GM21447 (cell line): Measurements from ENCODE around the gene LSM12.
"Not testable (repeated sequence)": the region's sequence is repeated elsewhere in the genome, so short reads cannot be mapped to it uniquely, and the experiment has no call there.

Experiments used
- ATAC-seq: cut with Tn5 transposase; IDR thresholded peaks from one replicate; pipeline ENCODE4 v1.9.1; 2021; ENCODE audit not compliant: unreplicated experiment

LSM12 gene

DNA sequence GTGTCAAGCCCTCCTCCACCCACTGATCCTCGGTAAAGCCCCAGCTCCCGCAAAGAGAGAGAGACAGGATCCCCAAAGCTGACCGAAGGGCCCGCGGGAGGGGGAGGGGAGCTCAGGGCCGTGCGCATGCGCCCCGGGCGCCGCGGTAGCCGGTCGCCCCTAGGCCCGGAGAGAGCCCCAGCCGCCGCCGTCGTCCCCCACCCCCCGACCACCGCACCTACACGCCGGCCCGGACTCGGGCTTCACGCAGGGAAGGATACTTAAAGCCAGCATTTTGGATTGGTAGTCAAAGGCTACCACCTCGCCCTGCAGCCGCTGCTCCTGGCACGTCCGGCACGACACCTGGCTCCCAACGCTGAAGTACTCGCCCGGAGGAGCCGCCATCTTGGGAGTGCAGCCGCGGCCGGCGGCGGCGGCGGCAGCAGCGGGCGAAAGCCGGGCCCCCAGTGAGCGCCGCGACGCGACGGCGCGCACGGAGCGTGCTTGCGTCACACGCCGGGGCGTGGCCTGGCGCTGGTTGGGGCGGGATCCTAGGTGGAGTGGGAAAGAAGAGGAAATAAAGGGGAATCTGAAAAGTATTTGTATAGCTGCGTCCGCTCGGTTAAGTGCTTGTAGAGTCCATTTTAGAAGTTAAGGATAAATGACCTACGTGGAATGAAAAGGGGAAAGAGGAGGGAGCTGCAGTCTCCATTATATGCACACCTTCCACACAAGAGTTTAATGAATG lies at the start of gene LSM12:
Gene LSM12 (minus strand): TSS at position 468 of the 727 bp plus-strand sequence. CDS start 84 bp downstream, at position 384.
- ATAC-seq: peak; percentile 50

DNA sequence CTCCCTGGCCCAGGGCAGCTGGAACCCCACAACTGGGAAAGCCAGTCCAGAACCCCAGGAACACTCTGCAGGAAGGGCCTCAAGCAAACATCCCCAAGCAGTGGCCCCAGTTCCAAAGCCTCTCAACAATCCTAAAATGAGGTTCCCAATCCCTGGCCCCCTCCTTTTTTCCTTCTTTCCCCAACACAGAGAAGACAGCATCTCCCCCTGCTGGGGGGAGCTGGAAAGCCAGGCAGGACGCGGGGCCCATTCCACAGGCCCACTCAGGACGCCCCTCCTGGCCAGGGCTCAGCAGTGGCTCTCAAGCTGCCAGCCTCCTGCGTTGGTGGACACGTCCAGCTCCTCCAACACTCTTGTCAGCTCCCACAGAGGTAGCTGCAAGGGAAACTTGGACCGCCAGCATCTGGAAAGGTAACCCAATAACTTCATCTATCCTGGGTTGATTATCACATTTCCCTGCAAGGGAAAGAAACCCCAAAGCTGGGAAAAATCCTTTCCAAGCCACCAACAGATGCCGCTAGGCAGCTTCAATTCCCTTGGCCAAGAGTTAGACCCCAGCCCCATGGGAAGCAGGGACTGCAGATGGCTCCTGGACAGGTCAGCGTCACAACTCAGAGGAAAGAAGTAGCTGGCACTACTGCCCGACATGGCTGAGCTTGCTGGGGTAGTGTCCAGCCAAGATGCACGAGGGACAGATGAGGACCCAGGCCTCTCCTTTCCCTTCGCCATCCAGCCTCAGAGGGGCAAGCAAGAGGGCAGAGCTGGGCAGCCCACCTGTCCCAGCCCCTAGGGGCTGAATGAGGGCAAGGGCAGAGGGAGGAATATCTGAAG lies 49.3 kb upstream of the LSM12 start:
- no peak for ATAC-seq

DNA sequence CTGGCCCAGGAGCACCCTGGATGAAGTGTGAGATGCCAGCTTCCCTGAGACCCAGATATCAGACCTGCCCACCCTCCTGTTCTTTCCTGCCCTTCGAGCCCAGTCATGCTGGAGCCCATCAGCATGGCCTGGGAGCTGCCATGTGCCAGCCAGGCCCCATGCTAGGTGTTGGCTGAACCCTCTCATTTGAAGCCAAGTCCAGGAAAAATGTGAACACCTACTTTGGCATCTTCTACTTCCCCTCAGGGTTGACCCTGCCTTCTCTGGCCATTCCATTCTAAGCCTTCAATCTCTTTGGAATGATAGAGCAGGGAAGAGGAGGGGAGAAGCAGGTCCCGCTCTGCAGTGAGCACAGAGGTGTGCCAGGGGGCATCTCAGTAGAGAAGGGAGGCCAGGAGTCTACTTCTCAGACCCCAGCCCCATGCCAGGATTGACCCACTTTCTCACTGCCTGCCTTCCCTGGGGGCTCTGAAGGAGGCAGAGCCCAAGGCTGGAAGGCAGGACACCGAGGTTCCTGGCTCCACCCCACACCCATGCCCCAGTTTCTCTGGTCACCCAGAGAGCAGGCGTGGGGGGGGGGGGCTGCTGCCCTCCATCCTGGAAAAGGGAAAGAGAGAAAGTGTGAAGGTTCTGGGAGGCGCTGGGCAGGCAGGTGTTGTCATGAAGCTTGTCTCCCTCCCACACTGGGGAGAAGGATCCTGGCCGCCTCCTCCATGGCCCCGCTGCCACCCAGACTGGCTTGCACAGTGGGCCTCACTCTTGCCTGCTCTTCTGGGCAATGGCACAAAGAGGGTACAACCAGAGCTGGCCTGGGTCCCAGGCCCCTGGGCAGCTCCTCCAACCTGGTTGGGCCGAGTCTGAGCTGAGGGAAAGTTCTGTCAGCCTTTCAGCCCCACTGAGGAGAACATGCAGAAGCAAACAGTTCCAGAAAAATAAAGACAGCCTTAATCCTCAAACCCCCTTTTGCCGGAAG lies 47.7 kb upstream of the LSM12 start:
- ATAC-seq: no peak

DNA sequence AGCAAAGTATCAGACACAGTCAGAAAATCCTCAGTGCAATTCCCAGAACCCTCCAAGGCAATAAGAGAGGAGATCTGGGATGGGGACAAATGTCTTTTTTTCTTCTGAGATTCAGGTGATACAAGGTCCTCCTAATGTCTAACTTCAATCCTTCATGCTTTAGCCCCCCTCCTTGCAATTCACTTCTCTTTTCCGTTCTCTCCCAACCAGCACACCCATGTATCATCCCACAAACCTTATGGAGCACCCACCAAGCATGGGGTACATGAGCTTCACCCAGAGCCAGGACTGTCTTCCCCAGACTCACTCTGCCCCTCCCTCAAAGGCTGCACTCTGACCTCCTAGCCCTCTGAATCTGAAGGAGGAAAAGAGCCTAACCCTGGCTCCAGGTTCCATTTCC lies 46.9 kb upstream of the LSM12 start:
- ATAC-seq: no peak

DNA sequence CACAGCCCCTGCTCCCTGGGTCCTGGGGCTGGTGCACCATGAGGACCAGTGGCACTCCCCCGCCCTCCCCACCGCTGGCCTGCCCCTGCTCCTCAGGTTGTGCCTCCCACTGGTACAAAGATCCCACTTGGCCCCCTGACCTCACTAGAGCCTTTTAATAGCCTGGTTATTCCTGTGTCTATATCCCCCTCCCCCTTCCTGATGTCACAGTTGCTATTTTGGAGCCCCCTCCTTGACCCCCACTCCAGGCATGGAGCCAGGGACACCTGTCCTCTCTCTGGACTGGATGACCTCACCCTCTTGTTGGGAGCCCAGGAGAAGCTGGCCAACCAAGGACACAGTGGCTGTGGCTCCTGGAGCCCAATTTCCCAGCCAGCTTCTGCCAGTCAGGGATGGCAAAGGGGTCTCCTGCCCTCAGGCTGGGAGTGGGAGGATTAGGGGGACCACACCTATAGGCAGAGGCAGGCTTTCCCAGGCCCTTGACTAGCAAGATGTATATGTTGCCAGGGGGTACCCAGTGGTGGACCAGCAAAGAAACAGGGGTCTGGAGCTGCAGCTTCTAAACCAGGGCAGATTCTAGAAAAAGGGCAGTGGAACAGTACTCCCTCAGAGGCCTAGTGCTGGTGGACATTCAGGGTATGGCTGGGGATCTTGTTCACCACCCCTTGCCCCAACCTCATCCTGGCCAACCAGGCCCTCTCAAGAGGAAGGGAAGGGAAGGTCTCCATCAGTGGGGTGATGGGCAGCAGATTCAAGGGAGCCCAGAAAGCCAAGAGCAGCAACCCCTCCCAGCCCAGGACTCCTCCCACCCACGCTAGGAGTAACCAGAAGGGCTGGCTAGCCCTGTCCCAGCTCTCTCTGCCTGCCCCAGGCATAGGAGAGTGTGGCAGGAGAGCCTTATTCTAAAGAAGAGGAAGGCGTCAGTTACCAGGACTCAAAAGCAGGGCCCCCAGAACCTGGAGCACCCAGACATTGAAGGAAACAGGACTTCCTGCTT lies 46.1 kb upstream of the LSM12 start:
- no peak for ATAC-seq

DNA sequence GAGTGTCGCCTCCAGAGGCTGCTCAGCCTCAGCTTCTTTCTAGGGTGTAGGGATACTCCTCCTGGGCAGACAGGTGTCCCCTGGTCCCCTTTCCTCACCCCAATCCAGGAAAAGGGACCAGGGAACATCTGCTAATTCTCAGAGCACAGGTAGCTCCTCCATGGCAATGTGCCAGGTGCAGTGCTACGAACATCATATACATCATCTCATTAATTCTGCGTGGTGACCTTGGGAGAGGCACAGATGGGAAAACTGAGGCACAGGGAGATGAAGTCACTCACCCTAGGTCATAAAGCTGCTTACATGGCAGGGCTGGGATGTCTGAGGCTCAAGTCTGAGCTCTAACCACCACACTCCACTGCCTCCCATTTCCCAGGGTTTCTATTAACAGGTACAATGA lies 45.3 kb upstream of the LSM12 start:
- ATAC-seq: no peak

DNA sequence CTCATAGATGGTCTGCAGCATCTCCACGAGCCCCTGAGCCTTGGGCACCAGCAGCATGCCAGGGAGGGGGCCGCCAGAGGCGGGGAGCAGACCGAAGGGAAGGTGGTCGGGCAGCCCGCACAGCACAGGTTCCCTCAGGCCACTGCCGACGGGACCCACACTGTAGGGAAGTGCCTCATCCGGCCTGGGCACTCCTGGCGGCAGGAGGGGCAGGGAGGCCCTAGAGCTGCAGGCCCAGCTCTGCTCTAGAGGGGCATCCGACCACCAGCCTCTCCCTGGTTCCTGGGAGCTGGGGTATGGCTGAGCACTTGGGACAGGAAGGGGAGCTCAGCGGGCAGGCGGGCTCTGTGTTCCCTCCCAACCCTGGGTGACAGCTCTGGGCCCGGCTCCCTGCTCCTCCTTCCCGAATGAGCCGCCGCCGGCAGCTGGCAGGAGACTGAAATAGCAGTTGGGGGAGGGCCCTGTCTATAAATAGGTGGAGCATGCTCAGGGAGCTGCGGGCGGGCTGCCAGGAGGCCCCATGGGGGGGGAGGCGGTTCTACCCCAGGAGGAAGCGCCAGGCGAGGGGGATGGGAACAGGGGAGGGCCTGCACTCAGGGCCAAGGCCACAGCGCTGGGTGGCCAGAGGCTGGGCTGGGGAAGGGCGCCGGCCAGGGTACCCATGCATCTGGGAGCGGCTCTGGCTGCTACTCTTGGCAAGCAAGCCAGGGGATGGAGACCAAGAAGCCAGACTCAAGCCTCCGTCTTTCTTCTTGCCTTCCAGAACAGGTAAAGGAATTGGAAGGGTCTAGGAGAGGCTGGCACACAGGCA lies 44.6 kb upstream of the LSM12 start:
- ATAC-seq: peak; percentile 65

DNA sequence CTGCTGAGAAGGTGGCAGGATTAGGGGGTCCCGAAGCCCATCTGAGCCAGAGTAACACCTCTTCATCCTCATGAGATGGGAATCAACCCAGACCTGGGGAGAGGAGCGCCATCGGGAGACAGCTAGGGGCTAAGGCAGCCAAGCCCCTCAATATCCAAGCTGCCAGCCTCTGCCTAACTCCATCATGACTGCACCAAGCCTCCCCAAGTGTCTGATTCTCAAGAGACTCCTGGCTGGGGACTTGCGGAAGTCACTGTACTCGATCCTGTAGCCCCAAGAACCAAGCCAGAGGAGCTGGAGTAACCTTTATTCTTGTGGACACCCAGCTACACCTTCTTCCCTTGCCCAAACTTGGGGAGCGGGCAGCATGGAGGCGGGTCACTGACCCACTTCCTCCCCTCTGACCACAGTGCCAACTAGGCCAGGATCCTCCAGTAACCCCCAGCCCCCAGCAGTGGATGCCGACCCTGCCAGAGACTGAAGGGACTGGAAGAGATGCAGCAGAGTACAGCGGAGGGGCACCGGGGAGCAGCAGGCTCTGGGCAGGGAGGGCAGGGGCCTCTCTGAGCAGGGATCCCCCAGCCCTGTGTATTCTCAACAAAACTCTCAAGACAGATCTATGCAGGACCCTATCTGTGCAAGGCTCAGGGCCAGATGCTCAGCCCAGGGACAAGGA lies 43.7 kb upstream of the LSM12 start:
- ATAC-seq: no peak

DNA sequence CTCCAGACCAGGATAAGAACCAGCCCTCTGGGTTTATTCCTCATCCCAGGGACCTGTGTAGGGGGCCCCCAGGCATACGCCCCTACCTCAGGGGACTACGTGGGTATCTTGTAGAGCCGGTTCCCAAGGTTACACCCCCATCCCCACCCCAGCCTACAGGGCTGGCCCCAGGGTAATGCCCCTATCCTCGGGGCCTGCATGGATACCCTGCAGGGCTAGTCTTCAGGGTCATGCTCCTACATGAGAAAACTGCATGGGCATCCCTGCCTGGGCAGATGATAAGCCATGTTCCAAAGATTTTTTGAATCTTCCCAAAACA lies 42.8 kb upstream of the LSM12 start:
- no peak for ATAC-seq

DNA sequence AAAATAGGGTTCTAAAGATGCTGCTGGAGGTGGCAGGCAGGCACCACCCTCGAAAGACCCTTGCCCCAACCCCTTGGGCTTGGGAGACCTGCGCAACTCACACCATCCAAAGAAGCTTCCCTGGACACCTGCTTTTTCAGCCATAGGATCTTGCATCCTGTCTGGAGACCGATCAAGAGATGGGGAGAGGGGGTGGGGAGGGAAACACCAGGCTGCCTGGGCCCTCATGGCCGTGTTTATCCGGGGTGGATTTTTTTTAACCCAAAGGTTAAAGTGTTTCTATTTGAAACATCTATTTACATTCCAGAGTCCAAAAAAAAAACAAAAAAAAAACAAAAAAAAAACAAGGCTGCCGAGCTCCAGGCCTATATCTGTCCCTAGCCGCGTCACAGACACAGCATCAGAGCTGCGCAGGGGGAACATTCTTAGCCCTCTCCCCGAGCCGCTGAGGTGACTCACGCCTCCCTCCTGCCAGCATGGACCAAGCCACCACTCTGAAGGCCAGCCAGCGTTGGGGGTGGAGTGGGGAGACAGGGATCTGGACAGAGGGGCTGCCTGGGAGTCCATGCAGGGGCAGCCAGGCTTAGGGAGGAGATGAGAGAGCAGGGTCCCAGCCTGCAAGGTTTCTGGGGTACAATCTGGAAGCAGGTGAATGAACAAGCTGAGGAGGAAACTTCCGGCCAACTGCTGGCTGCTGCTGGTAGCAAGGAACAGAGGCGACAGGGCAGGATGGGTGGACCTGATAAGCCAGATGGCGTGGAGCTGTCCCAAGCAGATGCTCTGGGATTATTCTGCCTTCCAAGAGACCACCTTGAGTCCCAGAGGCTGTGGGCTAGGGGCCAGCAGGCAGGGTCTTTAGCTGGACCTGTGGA lies 42.2 kb upstream of the LSM12 start:
- no peak for ATAC-seq

DNA sequence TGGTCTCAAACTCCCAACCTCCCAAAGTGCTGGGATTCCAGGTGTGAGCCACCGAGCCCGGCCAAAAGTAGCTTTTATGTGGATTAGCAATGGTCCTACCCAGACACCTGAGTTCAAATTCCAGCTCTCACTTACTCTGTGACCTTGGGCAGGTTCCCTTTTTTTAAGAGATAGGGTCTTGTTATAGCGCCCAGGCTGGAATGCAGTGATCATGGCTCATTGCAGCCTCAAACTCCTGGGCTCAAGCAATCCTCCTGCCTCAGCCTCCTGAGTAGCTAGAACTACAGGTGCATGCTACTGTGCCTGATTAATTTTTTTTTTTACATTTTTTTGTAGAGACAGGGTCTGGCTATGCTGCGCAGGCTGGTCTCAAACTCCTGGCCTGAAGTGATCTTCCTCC lies 40.3 kb upstream of the LSM12 start:
- ATAC-seq: no peak

DNA sequence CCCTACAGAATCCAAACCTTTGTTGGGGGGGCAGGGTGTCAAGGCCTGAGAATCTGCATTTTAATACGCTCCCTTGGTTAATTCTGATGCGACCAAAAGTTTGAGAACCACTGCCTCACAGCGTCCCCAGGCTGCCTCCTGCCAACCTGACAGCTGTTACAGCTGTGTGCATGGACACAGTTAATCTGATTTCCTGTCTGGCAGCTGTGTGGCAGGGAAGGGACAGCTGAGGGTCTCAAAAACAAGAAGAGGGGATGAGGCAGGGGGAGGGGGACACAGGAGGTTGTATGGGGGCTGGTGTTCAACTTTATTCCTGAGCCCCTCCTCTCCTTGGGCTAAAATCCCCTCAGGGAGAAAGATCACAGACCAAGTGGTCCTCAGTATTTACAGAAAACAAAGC lies 39.5 kb upstream of the LSM12 start:
- no peak for ATAC-seq

DNA sequence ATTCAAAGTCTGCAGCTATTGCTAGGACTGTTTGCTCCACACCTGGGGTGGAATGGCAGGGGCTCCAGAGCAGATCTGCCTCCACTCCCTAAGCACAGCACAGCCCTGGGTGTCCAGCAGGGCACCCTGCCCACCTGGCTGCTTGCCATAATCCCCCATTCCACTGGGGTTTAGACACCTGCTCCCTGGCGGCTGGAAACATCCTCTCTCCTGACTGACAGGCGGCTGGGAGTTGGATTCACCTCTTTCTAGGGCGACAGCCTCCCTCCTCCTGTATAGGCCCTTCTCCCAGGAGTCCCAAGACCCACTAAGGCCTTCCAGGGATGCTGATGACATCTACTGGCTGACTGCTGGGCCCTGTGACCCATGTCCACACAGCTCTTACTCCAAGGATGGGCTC lies 39.0 kb upstream of the LSM12 start:
- no peak for ATAC-seq

DNA sequence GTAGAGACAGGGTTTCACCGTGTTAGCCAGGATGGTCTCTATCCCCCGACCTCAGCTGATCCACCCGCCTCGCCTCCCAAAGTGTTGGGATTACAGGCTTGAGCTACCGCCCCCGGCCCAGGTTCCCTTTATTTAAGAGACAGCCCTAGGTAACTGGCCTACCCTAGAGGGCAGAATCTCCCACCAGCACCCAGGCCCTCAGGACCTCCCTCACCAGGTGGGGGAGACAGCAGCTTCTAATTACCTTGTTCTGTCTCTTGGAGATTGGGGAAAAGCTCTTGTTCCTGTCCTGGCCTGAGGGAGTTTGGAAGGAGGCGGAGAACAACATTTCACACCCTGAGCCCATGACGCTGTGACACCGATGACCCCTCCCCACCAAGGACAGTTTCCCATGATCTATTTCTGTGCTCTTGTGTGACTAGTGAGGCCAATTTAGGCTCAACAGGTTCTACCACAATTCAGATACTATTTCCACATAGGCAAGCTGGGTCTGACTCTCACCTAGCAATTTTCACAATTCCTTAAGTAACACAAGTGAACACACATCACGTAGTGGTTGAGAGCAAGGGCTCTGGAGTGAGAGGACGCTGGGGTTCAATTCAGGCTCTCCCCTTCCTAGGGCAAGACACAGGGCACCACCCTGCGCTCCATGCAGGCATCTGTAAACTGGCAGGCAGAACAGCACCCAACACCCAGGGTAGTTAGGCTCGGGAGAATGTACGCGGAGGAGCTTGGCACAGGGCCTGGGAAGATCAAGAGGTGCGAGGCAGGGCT lies 36.6 kb upstream of the LSM12 start:
- no peak for ATAC-seq

DNA sequence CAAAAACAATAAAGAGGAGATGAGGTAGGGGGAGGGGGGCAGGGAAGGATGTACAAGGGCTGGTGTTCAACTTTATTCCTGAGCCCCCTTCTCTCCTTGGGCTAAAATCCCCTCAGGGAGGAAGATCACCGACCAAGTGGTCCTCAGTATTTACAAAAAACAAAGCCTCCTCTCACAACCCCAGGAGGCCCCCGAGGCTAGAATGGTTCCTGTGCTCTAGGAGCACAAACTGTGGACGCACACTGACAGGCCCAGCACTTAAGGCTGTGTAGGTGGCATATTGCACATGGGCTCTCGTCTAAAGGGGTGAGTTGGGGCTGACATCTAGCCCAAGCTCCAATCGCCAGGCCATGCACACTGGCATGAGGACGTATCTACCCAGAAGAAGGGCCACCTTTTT lies 35.4 kb upstream of the LSM12 start:
- not testable (repeated sequence) for ATAC-seq

DNA sequence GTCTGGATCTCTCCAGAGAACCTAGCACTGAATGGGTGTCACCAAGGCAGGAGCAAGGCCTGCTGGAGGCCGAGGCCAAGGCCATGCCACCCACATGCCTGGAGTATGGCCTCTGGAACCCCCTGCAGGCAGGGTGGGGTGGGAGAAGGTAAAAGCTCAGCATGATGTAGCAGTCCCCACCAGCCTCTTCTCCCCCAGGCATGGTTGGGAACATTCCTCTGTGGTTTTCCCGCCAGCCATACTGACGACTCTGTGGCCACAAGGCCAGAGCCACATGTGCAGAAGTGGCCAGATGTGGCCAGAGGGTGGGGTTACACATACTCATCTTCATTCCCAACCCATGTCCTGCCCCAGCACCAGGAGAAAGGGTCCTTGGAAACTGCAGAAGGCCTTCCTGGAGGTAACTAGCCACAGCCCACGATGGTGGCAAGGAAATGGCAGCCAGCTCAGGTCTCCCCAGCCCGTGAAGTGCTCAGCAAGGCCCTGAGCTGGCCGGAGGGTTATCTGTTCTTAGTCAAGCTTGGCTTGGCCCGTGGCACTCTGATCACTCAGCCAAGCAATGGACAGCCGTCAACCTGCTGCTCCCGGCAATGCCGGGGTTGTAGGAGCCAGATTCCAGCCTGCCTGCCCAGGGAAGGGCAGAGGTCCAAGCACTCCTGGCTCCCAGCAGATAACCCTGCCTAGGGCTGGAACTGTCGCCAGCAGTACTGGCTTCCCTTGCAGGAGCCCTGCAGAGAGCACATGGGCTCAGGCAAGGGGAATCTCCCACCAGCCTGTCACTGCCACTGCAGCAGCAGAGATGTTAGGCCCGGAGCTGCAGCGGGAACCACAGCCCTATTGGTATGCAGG lies 30.9 kb upstream of the LSM12 start:
- no peak for ATAC-seq
